ENCODE results near the gene A3GALT2.

GRCh38 chr1:33280091-33280661 is 40.7 kb downstream of the A3GALT2 start:
- TF ChIP-seq CTCF (IDR thresholded peaks at IDR 0.05; ENCODE audit: low read depth, low read length) (no peak), MYC (IDR thresholded peaks at IDR 0.05; ENCODE audit: low read depth, low read length) (no peak), POLR2A (IDR thresholded peaks at IDR 0.05; ENCODE audit: extremely low read depth, insufficient read length) (no peak), MAX (IDR thresholded peaks at IDR 0.05; ENCODE audit: low read depth, low read length) (no peak)

Data from NB4 (cell line).